WTC11 (cell line): ENCODE measurements around the gene TRMT2B. TPM values are rescaled to one million over a fixed set of nuclear protein-coding genes. Genes with fewer than 3 reads are reported as not detected.

Experiments used
- ATAC-seq: fragments of 200-7000 bp; cut with Tn5 transposase; 2 replicates; pipeline ENCODE4 v1.10.0; 2021; ENCODE audit warnings: mild to moderate bottlenecking, moderate library complexity
- CTCF ChIA-PET: fragments of 300-600 bp; sonication (Branson Sonifier 250); formaldehyde crosslinking; loops from one replicate; lab custom pipeline; 2021; ENCODE audit warnings: antibody characterized with exemption; lab: Charles Lee
- POLR2A ChIA-PET: fragments of 350-600 bp; sonication (Branson Sonifier 250); formaldehyde crosslinking; loops from one replicate; lab custom pipeline; 2021; ENCODE audit warnings: antibody characterized with exemption; lab: Charles Lee
- DNase-seq: peaks from one replicate; pipeline ENCODE4 v3.0.0; 2021; ENCODE audit warnings: low spot score
- H3K27ac Mint-ChIP-seq: 2 replicates; pipeline ENCODE4 v1.8.0; 2021; ENCODE audit warnings: mixed read lengths
- H3K27me3 Mint-ChIP-seq: 2 replicates; pipeline ENCODE4 v1.8.0; 2021; ENCODE audit warnings: low read depth, mild to moderate bottlenecking, moderate library complexity, mixed read lengths
- H3K36me3 Mint-ChIP-seq: 2 replicates; pipeline ENCODE4 v1.8.0; 2021; ENCODE audit warnings: mixed read lengths
- H3K4me1 Mint-ChIP-seq: 2 replicates; pipeline ENCODE4 v1.8.0; 2022; ENCODE audit warnings: mixed read lengths
- H3K4me3 Mint-ChIP-seq: 2 replicates; pipeline ENCODE4 v1.8.0; 2021; ENCODE audit warnings: mild to moderate bottlenecking, moderate library complexity, mixed read lengths
- H3K9me3 Mint-ChIP-seq: 2 replicates; pipeline ENCODE4 v1.8.0; 2021; ENCODE audit warnings: mixed read lengths
- ATF3 ChIP-seq: sonication (generic); formaldehyde crosslinking; conservative IDR thresholded peaks from 2 replicates; pipeline ENCODE4 v1.8.1; 2022; ENCODE audit warnings: mild to moderate bottlenecking, missing genetic modification reagents
- CBFB ChIP-seq: sonication (generic); formaldehyde crosslinking; IDR thresholded peaks from 2 replicates; pipeline ENCODE4 v1.8.1; 2022; ENCODE audit warnings: mild to moderate bottlenecking, low read depth, missing genetic modification reagents
- E2F1 ChIP-seq: sonication (generic); formaldehyde crosslinking; IDR thresholded peaks from 2 replicates; pipeline ENCODE4 v1.8.0; 2022; ENCODE audit warnings: mild to moderate bottlenecking, missing genetic modification reagents
- E2F4 ChIP-seq: sonication (generic); formaldehyde crosslinking; IDR thresholded peaks from 2 replicates; pipeline ENCODE4 v1.8.1; 2022; ENCODE audit warnings: low read depth, mild to moderate bottlenecking, moderate library complexity, missing genetic modification reagents, borderline replicate concordance
- JAZF1 ChIP-seq: fragments of 250-450 bp; sonication (Bioruptor Pico); IDR thresholded peaks from 2 replicates; pipeline ENCODE4 v1.9.0; 2021; ENCODE audit warnings: moderate library complexity, mild to moderate bottlenecking, inconsistent platforms
- MXD4 ChIP-seq: fragments of 250-450 bp; sonication (Bioruptor Pico); IDR thresholded peaks from 2 replicates; pipeline ENCODE4 v1.8.0; 2021; ENCODE audit warnings: mild to moderate bottlenecking, moderate library complexity, borderline replicate concordance
- MYBL2 ChIP-seq: sonication (generic); formaldehyde crosslinking; IDR thresholded peaks from 2 replicates; pipeline ENCODE4 v1.8.1; 2023; ENCODE audit warnings: mild to moderate bottlenecking, moderate library complexity, missing genetic modification reagents
- PRRX2 ChIP-seq: fragments of 250-450 bp; sonication (Bioruptor Pico); IDR thresholded peaks from 2 replicates; pipeline ENCODE4 v1.8.0; 2021; ENCODE audit warnings: mild to moderate bottlenecking
- RORB ChIP-seq: fragments of 250-450 bp; sonication (Bioruptor Pico); IDR thresholded peaks from 2 replicates; pipeline ENCODE4 v1.9.0; 2021; ENCODE audit warnings: mild to moderate bottlenecking
- SMAD3 ChIP-seq: sonication (generic); formaldehyde crosslinking; IDR thresholded peaks from 2 replicates; pipeline ENCODE4 v1.8.0; 2022; ENCODE audit warnings: missing genetic modification reagents, mild to moderate bottlenecking, borderline replicate concordance
- SMAD4 ChIP-seq: sonication (generic); formaldehyde crosslinking; IDR thresholded peaks from 2 replicates; pipeline ENCODE4 v1.8.0; 2022; ENCODE audit warnings: mild to moderate bottlenecking, missing genetic modification reagents
- TEAD1 ChIP-seq: sonication (generic); formaldehyde crosslinking; IDR thresholded peaks from 2 replicates; pipeline ENCODE4 v1.8.0; 2022; ENCODE audit warnings: mild to moderate bottlenecking, missing genetic modification reagents
- USF2 ChIP-seq: sonication (generic); formaldehyde crosslinking; IDR thresholded peaks from 2 replicates; pipeline ENCODE4 v1.8.1; 2023; ENCODE audit warnings: mild to moderate bottlenecking, missing genetic modification reagents, moderate library complexity
- ZBTB21 ChIP-seq: sonication (generic); formaldehyde crosslinking; IDR thresholded peaks from 2 replicates; pipeline ENCODE4 v1.8.1; 2023; ENCODE audit warnings: mild to moderate bottlenecking, missing genetic modification reagents, borderline replicate concordance
- ZNF138 ChIP-seq: sonication (generic); formaldehyde crosslinking; conservative IDR thresholded peaks from 2 replicates; pipeline ENCODE4 v1.8.1; 2022; ENCODE audit warnings: mild to moderate bottlenecking, moderate library complexity, missing genetic modification reagents
- ZNF219 ChIP-seq: sonication (generic); formaldehyde crosslinking; IDR thresholded peaks from 2 replicates; pipeline ENCODE4 v1.8.0; 2023; ENCODE audit warnings: missing genetic modification reagents, mild to moderate bottlenecking, borderline replicate concordance
- ZNF232 ChIP-seq: sonication (generic); formaldehyde crosslinking; IDR thresholded peaks from 2 replicates; pipeline ENCODE4 v1.8.0; 2022; ENCODE audit warnings: mild to moderate bottlenecking, missing genetic modification reagents
- ZNF263 ChIP-seq: sonication (generic); formaldehyde crosslinking; IDR thresholded peaks from 2 replicates; pipeline ENCODE4 v1.8.1; 2022; ENCODE audit warnings: low read depth, mild to moderate bottlenecking, moderate library complexity, missing genetic modification reagents
- ZNF281 ChIP-seq: sonication (generic); formaldehyde crosslinking; IDR thresholded peaks from 2 replicates; pipeline ENCODE4 v1.8.0; 2023; ENCODE audit warnings: mild to moderate bottlenecking, missing genetic modification reagents
- total RNA-seq: library from RNA; stranded (reverse); gene quantifications from 3 replicates; pipeline ENCODE4 v1.2.3, GENCODE V29; 2021

Gene TRMT2B
- total RNA-seq, 1 experiment from 2014 or later: 14.3 TPM

- TF ChIP-seq E2F4 (CRISPR knock-in tag) (no peak), ZBTB21 (CRISPR knock-in tag) (no peak), JAZF1 (CRISPR knock-in tag) (no peak), ZNF263 (CRISPR knock-in tag) (no peak), RORB (CRISPR knock-in tag) (no peak), TEAD1 (no peak), SMAD4 (CRISPR knock-in tag) (no peak), ZNF232 (CRISPR knock-in tag) (no peak), MYBL2 (no peak)
- TF ChIP-seq, all 79 proteins: peak for 0
These were observed 82.0 kb downstream of the TRMT2B start (continued) for GRCh38 chrX:100969936-100970335.

GRCh38 chrX:100969408-100969807 is 82.5 kb downstream of the TRMT2B start, which contains the start of gene ARL13A:
TSS of gene ARL13A (plus strand) at chrX:100969708. CDS start at chrX:100973690, 3,982 bp downstream.
- Mint-ChIP-seq H3K9me3 (no peaks in the 10 kb centered on the region), H3K4me1 (no peaks in the 10 kb centered on the region), H3K36me3 (peaks cover 4% of the 10 kb centered on the region; the same call in 1 of the 2 replicates), H3K27ac (no peak within 1 kb of the TSS), H3K4me3 (no peak within 1 kb of the TSS), H3K27me3 (no peaks in the 10 kb centered on the region)
- ATAC-seq (no peak), DNase-seq (no peak)
- CTCF ChIA-PET: no interaction called here
- POLR2A ChIA-PET: interaction anchor here (0.5 kb wide), 1 partner anchor 35 kb away, joined by 4 read pairs; no protein-coding TSS in a partner anchor
- TF ChIP-seq SMAD3: no peak
- TF ChIP-seq MXD4 (CRISPR knock-in tag): no peak
- TF ChIP-seq PRRX2 (CRISPR knock-in tag): no peak
- no peak for TF ChIP-seq CBFB
- TF ChIP-seq ZNF281 (CRISPR knock-in tag): no peak
- TF ChIP-seq ZBTB21 (CRISPR knock-in tag): no peak
- TF ChIP-seq ATF3: no peak
- no peak for TF ChIP-seq USF2 (CRISPR knock-in tag)
- no peak for TF ChIP-seq SMAD4 (CRISPR knock-in tag)
- no peak for TF ChIP-seq ZNF219 (CRISPR knock-in tag)

- no peak for DNase-seq
- Mint-ChIP-seq H3K4me3 (no peak overlapping the region), H3K27me3 (no peaks in the 10 kb centered on the region), H3K27ac (no peak overlapping the region), H3K9me3 (no peaks in the 10 kb centered on the region), H3K36me3 (no peaks in the 10 kb centered on the region), H3K4me1 (no peaks in the 10 kb centered on the region)
- no peak for ATAC-seq
- TF ChIP-seq ZNF138: no peak
- TF ChIP-seq E2F1 (CRISPR knock-in tag): no peak
- ChIA-PET CTCF (no interaction called here), POLR2A (no interaction called here)
These were observed 87.5 kb downstream of the TRMT2B start for GRCh38 chrX:100964362-100964761.
